Stomach (tissue), 4 donors: ENCODE data around the gene MDM2.

Source experiments
- EP300 ChIP-seq: sonication (generic); formaldehyde crosslinking; IDR thresholded peaks from one replicate; pipeline ENCODE4 v1.6.1; 2017; ENCODE audit warnings: antibody characterized with exemption
- POLR2A ChIP-seq, 4 donors: fragments of 450-650 bp; IDR thresholded peaks; one replicate each; pipeline ENCODE4 v1.6.1; 2016; ENCODE audit warnings: antibody characterized with exemption in 4 of 4, control low read depth in 2 of 4, mild to moderate bottlenecking in 1 of 4, moderate library complexity in 1 of 4
- POLR2AphosphoS5 ChIP-seq, 3 donors: sonication (generic); formaldehyde crosslinking; IDR thresholded peaks; one replicate each; pipeline ENCODE4 v1.6.1; 2016; ENCODE audit warnings: antibody characterized with exemption in 3 of 3
- TF ChIP-seq, protein P1 (sequence below), 7 experiments: fragments of 450-650 bp in 4 of 7; fragments of 200-600 bp in 3 of 7; sonication (generic) in 3 of 7; IDR thresholded peaks; one replicate each; pipeline ENCODE4 v1.5.1; 2016 to 2019; ENCODE audit warnings: antibody characterized with exemption in 7 of 7, control low read depth in 2 of 7, mild to moderate bottlenecking in 1 of 7

DNA sequence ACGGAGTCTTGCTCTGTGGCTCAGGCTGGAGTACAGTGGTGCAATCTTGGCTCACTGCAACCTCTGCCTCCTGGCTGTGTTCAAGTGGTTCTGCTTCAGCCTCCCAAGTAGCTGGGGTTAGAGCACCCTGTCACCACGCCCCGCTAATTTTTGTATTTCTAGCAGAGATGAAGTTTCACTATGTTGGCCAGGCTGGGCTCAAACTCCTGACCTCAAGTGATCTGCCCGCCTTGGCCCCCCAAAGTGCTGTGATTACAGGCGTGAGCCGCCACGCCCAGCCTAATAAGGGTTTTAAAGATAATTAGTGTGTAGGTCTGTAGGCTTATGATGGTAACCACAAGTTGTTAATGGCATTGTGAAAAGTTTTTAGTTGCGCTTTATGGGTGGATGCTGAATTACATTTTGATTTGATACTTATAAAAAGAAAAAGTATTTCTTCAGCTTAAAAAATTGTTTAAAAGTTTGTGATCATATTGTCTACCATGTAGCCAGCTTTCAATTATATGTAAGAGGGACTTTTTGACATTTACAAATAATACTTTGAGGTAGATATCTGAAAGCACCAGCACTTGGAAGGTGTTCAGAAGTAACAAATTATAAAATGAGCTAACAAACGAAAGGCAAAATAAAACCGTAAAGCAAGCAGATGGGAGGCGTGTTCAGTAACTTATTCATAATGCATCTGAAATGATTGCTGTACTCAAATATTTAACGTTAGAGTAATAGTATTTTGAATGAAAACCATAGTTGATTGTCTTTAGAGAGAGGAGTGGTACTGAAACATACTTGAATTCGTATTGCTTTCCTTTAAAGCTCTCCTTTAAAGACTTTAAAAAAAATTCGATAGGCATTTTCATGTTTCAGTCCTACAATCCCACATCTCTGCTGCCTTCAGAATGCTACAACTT lies 37.1 kb downstream of the MDM2 start:
- TF ChIP-seq, protein P1, sequence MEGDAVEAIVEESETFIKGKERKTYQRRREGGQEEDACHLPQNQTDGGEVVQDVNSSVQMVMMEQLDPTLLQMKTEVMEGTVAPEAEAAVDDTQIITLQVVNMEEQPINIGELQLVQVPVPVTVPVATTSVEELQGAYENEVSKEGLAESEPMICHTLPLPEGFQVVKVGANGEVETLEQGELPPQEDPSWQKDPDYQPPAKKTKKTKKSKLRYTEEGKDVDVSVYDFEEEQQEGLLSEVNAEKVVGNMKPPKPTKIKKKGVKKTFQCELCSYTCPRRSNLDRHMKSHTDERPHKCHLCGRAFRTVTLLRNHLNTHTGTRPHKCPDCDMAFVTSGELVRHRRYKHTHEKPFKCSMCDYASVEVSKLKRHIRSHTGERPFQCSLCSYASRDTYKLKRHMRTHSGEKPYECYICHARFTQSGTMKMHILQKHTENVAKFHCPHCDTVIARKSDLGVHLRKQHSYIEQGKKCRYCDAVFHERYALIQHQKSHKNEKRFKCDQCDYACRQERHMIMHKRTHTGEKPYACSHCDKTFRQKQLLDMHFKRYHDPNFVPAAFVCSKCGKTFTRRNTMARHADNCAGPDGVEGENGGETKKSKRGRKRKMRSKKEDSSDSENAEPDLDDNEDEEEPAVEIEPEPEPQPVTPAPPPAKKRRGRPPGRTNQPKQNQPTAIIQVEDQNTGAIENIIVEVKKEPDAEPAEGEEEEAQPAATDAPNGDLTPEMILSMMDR (IDR thresholded peaks at IDR 0.05), result no peak
- TF ChIP-seq POLR2A (IDR thresholded peaks at IDR 0.05), result no peak
- no peak for TF ChIP-seq POLR2AphosphoS5 (IDR thresholded peaks at IDR 0.05)
- no peak for TF ChIP-seq EP300
